Stimulated activated CD8-positive, alpha-beta memory T cell treated with anti-CD3 and anti-CD28 coated beads, Interleukin-12 subunit alpha, Interleukin-12 subunit beta, amount 100 ng/mL, for 24 hours (primary cell): Measurements from ENCODE around the gene PREX1.
"Not testable (repeated sequence)": the region's sequence is repeated elsewhere in the genome, so short reads cannot be mapped to it uniquely, and the experiment has no call there.

Experiments used
- DNase-seq: peaks from one replicate; pipeline ENCODE4 v3.0.0-alpha.2; 2020; ENCODE audit errors: extremely low read depth

Gene PREX1

DNA sequence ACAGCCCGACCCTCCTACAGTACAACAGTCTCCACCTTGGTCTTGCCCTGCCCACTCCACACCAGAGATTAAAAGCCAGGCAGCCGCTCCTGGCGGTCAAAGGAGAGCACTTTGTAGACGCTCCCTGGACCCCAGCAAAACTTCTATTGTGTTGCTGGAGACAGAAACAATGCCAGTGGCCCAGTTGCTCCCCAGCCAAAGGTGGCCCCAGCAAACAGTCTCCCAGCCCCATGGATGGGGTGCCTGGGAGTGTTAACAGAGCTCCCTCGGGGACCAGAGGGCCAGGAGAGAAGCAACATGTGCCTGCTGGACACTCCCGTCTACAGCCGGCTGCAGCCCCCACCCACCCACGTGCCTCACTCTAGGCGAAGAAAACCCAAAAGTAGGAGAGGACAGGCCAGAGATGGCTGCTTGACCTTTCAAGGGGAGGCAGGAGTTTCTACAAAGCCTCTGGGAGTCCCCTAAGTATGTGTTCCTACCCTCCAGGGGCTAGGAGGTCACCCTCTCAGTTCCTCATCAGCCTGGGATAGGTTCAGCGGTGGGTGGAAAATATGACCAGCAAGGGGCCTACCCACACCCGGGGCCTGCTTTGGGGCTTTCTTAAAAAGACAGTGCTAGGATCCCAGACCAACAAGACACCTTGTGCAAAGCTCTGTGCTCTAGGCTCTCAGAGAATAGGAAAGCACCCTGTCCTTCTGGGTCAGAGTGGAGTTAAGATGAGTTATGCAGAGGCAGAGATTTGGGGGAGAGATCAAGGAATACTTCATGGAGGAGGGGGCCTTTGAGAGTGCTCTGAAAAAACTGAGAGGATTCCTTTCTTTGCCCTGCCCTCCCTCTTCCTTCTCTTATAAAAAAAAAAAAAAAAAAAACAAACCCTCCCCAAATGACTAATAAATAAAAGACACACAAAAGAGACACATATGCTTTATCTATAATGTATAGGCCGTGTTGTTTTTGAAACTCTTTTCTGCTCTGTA is 19.0 kb upstream of the PREX1 start:
- DNase-seq, result peak; percentile 38

DNA sequence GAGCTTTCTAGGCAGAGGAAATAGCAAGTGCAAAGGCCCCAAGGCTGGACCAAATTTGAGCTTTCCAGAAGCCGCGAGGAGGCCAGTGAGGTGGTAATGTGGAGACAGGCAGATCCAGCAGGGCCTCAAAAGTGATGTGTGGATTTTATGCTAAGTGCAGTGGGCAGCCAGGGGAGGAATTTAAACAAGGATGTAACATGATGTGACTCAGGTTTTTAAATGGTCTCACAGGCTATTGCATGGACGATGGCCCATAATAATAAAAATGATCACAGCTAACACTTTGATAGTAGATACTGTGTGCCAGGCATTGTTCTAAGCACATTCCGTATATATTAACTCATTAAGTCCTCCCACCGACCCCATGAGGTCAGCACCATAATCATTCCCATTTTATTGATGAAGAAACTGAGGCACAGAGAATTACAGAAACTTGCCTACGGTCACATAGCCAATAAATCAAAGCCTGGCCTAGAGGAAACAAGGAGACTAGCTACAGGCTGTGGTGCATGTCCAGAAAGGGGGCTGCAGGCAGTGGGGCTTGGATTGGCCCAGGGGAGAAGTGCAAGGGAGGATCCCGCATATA is 18.0 kb upstream of the PREX1 start:
- no peak for DNase-seq

DNA sequence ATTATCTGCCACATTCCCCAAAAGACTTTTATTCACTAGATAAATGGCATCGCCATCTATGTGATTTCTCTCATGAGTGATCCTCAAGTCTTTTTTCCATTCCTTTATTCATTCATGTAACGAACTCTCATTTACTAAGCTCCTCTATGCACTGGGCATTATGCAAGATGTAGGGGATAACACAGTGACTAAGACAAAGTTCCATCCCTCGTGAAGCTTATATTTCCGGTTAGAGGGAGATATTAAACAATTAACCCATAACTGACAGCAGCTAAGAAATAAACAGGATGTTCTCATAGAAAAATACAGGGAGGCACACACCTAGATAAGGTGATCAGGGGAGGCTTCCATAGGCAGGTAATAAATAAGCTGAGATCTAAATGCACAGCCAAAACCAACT is 17.2 kb upstream of the PREX1 start:
- no peak for DNase-seq

DNA sequence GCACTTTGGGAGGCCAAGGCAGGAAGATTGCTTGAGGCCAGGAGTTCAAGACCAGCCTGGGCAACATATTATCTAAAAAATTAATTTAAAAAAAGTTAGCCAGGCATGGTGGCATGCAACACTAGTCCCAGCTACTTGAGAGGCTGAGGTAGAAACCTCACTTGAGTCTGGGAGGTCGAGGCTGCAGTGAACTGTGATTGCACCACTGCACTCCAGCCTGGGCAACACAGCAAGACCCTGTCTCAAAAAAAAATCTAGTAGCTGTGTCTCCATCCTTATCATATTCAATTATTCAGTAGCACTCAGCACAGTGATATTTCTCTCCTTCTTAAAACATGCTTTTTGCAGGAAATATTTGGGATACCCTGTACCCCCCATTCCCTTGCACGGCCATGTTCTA is 16.1 kb upstream of the PREX1 start:
- not testable (repeated sequence) for DNase-seq

DNA sequence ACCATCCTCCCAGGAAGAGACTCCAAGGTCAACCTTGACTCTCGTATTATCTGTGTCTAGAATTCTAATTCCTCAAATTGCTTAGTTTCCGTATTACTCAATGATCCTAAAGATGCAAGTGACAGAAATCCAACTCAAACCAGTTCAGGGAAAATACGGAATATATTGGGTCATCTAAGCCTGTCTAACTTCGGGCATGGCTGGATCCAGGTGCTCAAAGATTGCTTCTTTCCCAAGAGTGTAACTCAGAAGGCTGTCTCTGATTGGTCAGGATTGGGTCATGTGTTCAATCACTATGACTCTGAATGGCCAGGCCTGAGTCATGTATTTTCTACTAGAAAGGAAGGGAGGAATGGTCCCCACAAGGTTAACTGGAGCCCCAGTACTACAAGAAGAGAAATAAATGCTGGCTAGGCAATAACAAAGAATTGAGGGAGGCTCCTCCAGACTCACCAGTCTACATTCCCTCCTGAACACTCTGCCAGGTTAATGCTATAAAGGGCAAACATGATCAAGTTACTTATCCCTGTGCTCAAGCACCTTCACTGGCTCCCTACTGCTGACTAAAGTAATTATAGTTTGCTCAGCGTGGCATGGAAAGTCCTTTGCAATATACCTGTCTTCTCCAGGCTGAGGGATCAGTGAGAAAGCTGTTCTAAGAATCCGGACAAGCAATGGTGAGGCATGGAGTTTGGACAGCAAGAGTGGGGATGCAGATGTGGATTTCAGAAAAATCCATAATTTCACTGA is 15.4 kb upstream of the PREX1 start:
- no peak for DNase-seq

DNA sequence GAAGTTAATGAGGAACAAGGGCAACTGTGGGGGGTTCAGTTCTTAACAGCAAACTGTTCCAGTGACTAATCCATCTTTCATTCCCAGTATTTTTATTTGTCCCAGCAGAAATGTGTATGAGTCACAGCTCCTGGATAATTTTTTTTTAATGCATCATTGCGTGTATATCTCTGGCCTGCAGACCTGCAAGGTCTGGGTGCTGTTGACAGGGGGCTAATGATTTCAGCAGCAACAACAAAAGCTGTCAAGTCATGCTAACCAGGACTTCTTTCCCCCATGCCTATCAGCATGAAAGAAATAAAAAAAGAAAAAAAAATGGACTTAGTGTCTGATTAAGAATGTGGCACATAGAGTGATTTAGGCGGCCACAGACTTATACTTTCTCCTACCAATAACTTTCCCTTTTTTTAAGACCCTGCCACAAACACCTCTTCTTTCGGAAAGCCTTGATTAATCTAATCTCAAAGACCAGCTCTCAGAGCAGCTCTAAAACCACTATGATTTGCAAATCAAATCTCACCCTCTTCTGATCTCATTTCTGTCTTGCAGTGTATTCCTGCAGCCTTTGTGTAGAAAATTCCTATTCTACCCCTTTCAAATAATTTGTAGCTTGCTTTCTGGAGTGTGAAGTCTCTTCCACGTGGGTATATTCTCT is 14.2 kb upstream of the PREX1 start:
- no peak for DNase-seq

DNA sequence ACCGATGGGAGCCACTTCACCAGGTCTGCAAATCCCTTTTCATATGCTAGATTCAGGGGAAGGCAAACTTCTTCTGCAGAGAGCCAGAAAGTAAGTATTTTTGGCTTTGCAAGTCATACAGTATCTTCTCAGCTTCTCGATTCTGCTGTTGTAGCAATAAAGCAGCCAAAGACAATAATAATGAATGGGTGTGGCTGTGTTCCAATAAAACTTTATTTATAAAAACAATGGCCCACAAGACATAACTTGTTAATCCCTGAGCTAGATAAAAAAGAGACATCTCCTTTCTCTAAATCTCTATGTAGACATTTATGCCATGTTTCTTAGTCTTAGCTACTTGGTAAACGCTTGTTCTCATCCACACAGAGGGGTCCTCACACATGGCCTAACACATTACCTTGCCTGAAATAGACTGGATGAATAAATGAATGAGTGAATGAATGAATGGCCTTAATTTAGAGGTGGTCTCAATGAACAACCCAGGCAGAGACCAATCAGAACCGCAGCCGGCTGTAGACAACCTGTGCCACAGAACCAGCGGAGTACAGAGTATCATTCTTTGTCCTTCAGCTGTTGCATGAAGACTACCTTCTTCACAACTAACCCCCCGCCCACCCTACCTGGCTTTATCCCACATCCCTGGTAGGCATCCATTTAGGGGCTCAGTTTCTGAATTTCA is 13.5 kb upstream of the PREX1 start:
- DNase-seq, result no peak

GRCh38 chr20:48839154-48839917 is 11.5 kb upstream of the PREX1 start:
- DNase-seq, result no peak

DNA sequence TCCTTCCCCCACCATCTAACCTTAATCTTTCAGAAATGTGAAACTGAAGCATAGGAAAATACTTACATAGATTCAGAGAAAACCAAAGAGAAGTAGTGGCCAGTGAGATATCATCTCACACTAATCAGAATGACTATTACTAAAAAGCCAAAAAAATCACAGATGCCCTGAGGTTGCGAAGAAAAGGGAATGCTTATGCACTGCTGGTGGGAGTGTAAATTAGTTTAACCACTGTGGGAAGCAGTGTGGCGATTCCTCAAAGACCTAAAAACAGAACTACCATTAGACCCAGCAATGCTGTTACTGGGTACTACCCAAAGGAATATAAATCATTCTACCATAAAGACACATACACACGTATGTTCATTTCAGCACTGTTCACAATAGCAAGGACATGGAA is 9.2 kb upstream of the PREX1 start:
- no peak for DNase-seq

- no peak for DNase-seq
Measured at GRCh38 chr20:48835390-48835789, 7.6 kb upstream of the PREX1 start.

- DNase-seq, result no peak
Measured at GRCh38 chr20:48834278-48834677, 6.5 kb upstream of the PREX1 start.

DNA sequence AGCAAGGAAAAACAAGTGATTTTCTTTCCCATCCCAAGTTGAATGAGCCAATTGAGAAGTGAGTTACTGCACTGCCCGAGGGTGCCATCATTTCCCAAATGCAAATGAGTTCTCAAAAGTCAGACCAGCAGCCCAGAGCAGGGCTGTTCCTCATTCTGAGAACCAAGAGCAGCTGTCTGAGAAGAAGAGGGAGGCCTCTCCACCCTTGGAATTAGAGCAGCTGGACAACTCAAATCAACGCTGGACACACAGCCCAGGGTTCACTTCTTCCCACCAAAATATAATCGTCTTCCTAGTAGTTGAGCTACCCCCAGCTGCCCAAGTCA is 4.6 kb upstream of the PREX1 start:
- no peak for DNase-seq

DNA sequence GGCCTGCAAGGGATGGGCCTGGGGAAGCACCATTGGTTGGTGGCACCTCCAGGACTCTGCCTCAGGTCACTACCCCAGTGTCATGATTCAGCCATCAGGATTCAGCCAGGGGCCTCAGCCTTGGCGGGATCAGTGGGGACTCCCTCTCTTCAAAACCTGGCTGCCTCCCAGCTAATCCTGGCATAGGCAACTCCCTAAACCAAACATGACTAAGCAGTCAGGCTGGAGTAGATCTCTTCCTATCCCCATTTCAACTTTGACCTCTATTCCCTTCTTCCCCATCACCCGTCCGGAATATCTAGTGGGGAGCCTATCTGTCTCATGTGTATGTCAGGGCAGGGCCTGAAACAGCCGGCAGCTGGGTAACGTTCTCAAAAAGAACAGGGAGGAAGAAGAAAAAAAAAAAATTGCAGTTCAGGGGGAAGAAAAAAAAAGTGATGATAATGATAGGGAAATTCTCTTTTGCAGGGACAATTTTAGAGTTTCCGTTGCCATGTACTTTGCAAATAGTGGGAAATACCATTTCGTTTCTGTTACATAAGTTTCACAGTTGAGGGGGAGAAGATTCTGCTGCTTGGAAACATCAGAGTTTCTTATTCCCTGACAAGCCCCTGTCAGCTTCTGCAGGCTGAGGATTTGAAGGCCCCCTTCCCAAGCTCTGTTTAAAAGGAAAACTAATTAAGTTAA is 4.1 kb upstream of the PREX1 start:
- DNase-seq, result no peak

DNA sequence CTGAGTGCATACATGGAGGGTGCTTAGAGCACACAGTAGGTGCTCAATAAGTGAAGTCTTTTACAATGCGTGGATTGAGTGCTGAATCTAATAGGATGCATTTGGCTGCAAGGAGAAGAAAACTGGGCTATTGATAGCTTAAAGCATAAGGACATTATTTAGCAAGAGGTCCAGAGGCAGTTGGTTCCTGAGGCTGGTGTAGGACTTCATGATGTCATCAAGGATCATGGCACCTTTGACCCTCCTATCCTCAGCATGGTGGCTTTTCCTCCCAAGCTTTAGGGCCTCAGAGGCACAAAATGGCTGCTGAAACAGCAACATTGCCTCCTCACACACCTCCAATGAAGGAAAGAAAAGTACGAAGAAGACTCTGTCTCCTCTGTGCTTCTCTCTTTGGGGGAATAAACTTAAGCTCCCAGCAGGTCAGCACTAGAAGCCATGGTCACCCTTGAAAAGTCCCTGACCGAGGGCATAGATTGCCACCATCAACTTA is 3.1 kb upstream of the PREX1 start:
- no peak for DNase-seq

- DNase-seq, result no peak
Measured at GRCh38 chr20:48829940-48830339, 2.1 kb upstream of the PREX1 start.

- no peak for DNase-seq
Measured at GRCh38 chr20:48828734-48829460, 1.1 kb upstream of the PREX1 start.

GRCh38 chr20:48826883-48827771 is 672 bp downstream of the PREX1 start:
- no peak for DNase-seq

DNA sequence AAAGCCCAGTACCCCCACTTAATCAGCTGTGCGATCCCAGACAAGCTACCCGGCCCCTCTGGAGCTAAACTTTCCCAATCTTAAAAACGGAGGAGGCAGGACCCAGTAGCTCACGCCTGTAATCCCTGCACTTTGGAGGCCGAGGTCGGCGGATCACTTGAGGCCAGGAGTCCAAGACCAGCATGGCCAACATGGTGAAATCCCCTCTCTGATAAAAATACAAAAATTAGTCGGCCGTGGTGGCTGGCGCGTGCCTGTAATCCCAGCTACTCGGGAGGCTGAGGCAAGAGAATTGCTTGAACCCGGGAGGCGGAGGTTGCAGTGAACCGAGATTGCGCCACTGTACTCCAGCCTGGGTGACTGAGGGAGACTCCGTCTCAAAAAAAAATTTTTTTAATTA is 1.3 kb downstream of the PREX1 start:
- DNase-seq, result not testable (repeated sequence)
